ENCODE results near the gene AMPH. TPM values are rescaled to one million over a fixed set of nuclear protein-coding genes. Genes with fewer than 3 reads are reported as not detected.

The AMPH gene
- total RNA-seq, 1 experiment from 2014 or later, result not detected

DNA sequence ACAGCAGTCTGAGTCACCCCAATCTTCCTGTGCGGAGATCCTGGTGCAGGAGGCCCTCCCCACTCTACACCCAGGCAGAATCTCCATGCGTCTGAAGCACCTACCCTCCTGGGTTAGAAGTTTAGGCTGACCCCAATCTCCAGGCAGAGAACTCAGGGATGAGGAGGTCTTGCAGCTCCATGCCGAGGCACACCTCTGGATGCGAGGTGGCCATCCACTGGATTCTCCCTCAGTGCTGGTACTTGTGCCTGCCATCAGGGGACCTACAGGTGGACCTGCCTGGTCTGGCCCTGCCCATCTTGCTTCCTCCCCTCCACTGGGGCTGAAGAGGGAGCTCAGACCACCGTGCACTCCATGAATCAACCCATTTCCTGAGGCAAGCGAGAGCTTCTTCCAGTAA lies 28.8 kb upstream of the AMPH start:
- Histone ChIP-seq H3K4me2 (ENCODE audit: low read length) (no peak overlapping the region), H3K4me3 (ENCODE audit: low read length) (no peak overlapping the region), H3K9ac (ENCODE audit: low read length) (no peak overlapping the region), H3K9me3 (ENCODE audit: low read length) (no peaks in the 10 kb centered on the region), H3K27me3 (ENCODE audit: low read length) (peaks cover 30% of the 10 kb centered on the region; the same call in 1 of the 2 replicates), H3K4me1 (ENCODE audit: insufficient read depth, low read length) (no peaks in the 10 kb centered on the region), H3K79me2 (ENCODE audit: low read length) (no peaks in the 10 kb centered on the region), H3K9me2 (replicated peaks; ENCODE audit: low read length) (no peaks in the 10 kb centered on the region), H3K36me3 (ENCODE audit: low read depth, low read length) (no peaks in the 10 kb centered on the region), H2AFZ (ENCODE audit: low read length) (no peak overlapping the region), H3K27ac (ENCODE audit: low read length) (no peak overlapping the region), H3F3A (ENCODE audit: low read length, unreplicated experiment) (no peaks in the 10 kb centered on the region), H4K20me1 (ENCODE audit: low read length) (no peaks in the 10 kb centered on the region)
- ATAC-seq (no peak), DNase-seq (no peak)
- CTCF ChIA-PET, result no interaction called here
- intact Hi-C loops (cut with micrococcal nuclease), result loop anchor here (1.0 kb wide), 1 partner anchor 208 kb away; no protein-coding TSS in a partner anchor
- TF ChIP-seq EZH2 (IDR thresholded peaks at IDR 0.05; ENCODE audit: low read length, unreplicated experiment) (no peak), EZH2phosphoT487 (IDR thresholded peaks at IDR 0.05; ENCODE audit: borderline replicate concordance, low read length) (no peak), CTCF (conservative IDR thresholded peaks at IDR 0.05; ENCODE audit: low read depth, low read length) (no peak)
- POLR2A ChIA-PET (ENCODE audit: unreplicated experiment), result no interaction called here
- no TSS peak for BruUV-seq (replicated peaks)

- Histone ChIP-seq H3K9me3 (ENCODE audit: low read length) (no peaks in the 10 kb centered on the region), H3K27me3 (ENCODE audit: low read length) (peaks cover 31% of the 10 kb centered on the region; the same call in 1 of the 2 replicates), H2AFZ (ENCODE audit: low read length) (no peak overlapping the region), H3K9ac (ENCODE audit: low read length) (no peak overlapping the region), H3K9me2 (replicated peaks; ENCODE audit: low read length) (no peaks in the 10 kb centered on the region), H4K20me1 (ENCODE audit: low read length) (no peaks in the 10 kb centered on the region), H3K4me3 (ENCODE audit: low read length) (no peak overlapping the region), H3K36me3 (ENCODE audit: low read depth, low read length) (no peaks in the 10 kb centered on the region), H3K4me1 (ENCODE audit: insufficient read depth, low read length) (no peaks in the 10 kb centered on the region), H3K4me2 (ENCODE audit: low read length) (no peak overlapping the region), H3F3A (ENCODE audit: low read length, unreplicated experiment) (no peaks in the 10 kb centered on the region), H3K79me2 (ENCODE audit: low read length) (no peaks in the 10 kb centered on the region), H3K27ac (ENCODE audit: low read length) (no peak overlapping the region)
- ChIA-PET POLR2A (ENCODE audit: unreplicated experiment) (interaction anchor here (0.6 kb wide), 1 partner anchor 214 kb away, joined by 3 read pairs; no protein-coding TSS in a partner anchor), CTCF (no interaction called here)
- TF ChIP-seq EZH2 (IDR thresholded peaks at IDR 0.05; ENCODE audit: low read length, unreplicated experiment) (no peak), EZH2phosphoT487 (IDR thresholded peaks at IDR 0.05; ENCODE audit: borderline replicate concordance, low read length) (no peak), CTCF (conservative IDR thresholded peaks at IDR 0.05; ENCODE audit: low read depth, low read length) (no peak)
- ATAC-seq (no peak), DNase-seq (peak; percentile 7)
- no TSS peak for BruUV-seq (replicated peaks)
- intact Hi-C loops (cut with micrococcal nuclease), result no loop called here
Observed at GRCh38 chr7:38658921-38659320, 27.7 kb upstream of the AMPH start.

DNA sequence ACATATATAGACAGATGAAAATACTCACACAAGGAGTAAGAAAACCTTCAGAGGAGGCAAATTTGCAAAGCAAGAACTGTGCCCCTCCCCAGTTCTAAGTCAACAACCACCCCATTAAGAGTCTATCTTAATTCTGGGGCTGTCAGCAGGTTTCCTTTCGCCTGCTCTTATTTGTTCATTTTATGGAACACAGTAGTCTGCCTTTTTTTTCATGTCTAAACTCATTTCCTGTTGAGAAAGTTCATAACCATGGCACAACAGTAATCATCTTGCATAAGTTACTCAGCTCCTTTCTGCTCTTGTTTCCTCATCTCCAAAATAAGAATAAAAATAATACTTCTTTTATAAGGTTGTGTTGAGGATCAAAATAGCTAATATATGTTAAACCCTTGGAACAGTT lies 25.8 kb upstream of the AMPH start:
- no peak overlapping the region for H3K9ac ChIP-seq (ENCODE audit: low read length)
- H3K27ac ChIP-seq (ENCODE audit: low read length), result no peak overlapping the region
- no peaks in the 10 kb centered on the region for H4K20me1 ChIP-seq (ENCODE audit: low read length)
- ChIA-PET POLR2A (ENCODE audit: unreplicated experiment) (no interaction called here), CTCF (no interaction called here)
- DNase-seq (no peak), ATAC-seq (no peak)
- no peaks in the 10 kb centered on the region for H3K9me2 ChIP-seq (replicated peaks; ENCODE audit: low read length)
- TF ChIP-seq CTCF (conservative IDR thresholded peaks at IDR 0.05; ENCODE audit: low read depth, low read length) (no peak), EZH2 (IDR thresholded peaks at IDR 0.05; ENCODE audit: low read length, unreplicated experiment) (no peak), EZH2phosphoT487 (IDR thresholded peaks at IDR 0.05; ENCODE audit: borderline replicate concordance, low read length) (no peak)
- intact Hi-C loops (cut with micrococcal nuclease), result no loop called here
- H3K4me2 ChIP-seq (ENCODE audit: low read length), result no peak overlapping the region
- H3K4me3 ChIP-seq (ENCODE audit: low read length), result no peak overlapping the region
- H3K27me3 ChIP-seq (ENCODE audit: low read length), result peaks cover 13% of the 10 kb centered on the region; the same call in 1 of the 2 replicates
- no peaks in the 10 kb centered on the region for H3K9me3 ChIP-seq (ENCODE audit: low read length)
- no peaks in the 10 kb centered on the region for H3K36me3 ChIP-seq (ENCODE audit: low read depth, low read length)
- no TSS peak for BruUV-seq (replicated peaks)
- H2AFZ ChIP-seq (ENCODE audit: low read length), result no peak overlapping the region
- H3K79me2 ChIP-seq (ENCODE audit: low read length), result no peaks in the 10 kb centered on the region
- no peaks in the 10 kb centered on the region for H3F3A ChIP-seq (ENCODE audit: low read length, unreplicated experiment)
- no peaks in the 10 kb centered on the region for H3K4me1 ChIP-seq (ENCODE audit: insufficient read depth, low read length)
